Measurements from ENCODE around the gene CGNL1.

The CGNL1 gene

DNA sequence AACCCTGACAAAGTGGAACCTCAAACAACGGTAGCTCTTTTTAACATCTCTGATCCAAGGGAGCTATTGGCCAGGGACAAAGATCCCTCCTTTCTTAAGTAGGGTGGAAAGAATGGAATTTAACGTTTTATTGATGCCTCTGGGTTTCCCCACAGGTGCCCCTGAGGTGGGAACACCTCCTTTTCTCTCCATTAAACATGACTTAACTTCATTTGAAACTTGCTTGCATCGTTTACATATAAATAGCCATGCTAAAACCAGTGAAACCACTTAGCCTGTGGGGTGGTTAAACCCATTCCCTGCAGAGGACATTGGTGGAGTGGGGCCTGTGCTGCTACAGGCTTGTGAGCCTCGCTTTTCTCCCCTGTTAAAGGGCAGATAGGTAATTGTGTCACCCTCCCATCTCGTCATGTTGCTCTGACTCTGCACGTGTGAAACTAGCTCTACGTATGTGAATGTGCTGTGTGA is 9.7 kb downstream of the CGNL1 start:
- no peak for DNase-seq

DNA sequence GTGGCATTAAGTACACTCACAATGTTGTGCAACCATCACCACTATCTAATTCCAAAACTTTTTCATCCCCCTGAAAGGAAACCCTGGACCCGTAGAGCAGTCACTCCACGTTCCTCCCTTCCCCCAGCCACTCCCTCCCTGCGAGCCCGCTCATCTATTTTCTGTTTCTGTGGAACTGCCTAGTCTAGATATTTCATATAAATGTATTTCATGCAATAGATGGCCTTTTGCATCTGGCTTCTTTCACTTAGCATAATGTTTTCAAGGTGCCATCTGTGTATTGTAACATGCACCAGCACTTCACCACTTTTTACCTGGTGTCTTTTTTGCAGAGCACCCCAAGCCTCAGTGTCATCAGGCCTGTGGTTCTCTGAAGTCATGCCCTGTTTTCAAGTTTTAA is 10.7 kb downstream of the CGNL1 start:
- no peak for DNase-seq

DNA sequence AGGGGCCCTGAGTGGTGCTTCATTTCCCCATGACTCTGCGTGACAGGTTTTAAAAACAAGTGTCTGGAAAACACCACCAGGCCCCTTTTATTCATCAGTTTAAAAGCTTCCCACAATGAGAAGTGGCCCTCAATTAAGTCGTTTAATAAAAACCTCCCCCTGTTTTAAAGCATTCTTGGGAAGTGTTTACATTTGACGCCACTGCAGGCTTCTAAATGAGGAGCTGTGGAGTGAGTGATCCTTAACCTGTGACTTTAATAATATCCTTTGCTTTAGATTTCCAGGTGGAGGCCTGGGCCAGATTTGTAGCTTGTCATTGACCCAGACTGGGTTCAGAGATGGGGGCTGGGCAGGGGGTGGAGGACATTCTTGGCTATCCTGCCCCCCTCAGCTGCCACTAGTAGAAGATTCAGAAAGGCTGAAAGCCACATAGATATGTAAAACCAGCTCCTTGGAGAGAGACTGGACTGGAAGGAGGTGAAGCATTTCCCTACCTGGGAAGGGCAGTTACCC is 11.3 kb downstream of the CGNL1 start:
- no peak for DNase-seq

DNA sequence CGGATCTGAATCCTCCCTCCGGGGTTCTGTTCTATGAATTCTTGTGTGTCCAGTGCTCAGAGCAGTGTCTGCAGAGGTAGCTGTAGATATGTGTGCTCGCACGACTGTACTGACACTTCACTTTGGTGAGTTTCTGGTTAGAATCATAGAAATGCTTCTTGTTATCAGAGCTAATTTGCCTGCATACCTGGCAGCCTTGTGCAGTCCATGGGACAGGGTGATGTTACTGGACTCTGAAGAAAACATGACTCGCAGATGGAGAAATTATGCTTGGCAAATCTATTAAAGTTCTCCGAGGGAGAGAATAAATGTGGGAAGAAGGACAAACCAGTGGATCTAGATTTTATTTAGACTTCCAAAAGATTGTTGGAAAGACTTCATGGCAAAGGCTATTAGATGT is 12.2 kb downstream of the CGNL1 start:
- DNase-seq: no peak

DNA sequence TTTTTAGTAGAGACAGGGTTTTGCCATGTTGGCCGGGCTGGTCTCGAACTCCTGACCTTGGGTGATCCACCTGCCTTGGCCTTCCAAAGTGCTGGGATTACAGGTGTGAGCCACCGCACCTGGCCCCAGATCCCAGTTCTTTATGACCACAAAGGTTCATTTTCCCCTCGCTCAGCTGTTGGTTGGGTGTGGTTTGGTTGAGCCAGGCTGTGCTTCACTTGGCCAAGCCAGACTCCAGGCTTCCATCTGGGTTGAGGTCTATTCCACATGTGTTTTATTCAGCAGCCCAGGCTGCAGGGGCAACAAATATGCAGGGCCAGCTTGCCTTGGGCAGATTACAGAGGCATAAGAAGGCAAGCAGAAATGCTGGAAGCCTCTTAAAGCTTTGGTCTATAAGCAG is 13.7 kb downstream of the CGNL1 start:
- no peak for DNase-seq

DNA sequence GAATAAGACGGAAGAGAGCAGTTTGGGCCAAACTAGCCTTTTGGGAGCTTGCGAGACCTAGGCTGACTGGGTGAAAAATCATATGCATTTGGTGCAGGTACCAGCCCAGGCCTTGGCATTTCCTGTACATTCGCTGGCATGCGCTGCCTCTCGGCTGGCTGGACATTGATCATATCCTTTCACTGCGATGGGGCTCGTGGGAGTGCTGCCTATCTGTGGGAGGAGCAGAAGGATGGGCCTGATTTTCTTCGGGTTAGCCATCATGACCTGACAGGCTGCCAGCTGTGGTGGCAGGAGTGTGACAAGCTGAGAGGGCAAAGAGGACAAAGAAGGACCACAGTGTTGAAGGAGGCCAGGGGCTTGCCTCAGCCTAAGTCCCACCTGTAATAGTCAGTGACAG is 14.3 kb downstream of the CGNL1 start:
- DNase-seq: no peak

DNA sequence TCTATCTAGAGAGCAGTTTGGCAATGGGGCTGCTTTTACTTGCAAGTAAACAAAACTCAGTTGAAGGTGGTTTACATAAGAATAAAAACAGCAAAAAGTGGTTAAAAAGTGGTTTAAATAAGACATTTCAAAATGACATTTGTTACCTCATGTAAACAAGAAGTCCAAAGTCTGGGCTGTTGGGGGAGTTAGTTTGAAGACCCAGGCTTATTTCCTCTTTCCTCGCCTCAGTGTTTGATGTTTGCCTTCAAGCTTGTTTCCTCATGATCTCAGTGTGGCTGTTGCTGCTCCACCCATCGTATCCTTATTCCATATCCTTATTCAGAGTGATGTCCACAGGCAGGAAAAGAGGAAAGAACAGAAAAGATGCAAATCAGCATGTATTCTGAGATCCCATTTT is 15.2 kb downstream of the CGNL1 start:
- no peak for DNase-seq

DNA sequence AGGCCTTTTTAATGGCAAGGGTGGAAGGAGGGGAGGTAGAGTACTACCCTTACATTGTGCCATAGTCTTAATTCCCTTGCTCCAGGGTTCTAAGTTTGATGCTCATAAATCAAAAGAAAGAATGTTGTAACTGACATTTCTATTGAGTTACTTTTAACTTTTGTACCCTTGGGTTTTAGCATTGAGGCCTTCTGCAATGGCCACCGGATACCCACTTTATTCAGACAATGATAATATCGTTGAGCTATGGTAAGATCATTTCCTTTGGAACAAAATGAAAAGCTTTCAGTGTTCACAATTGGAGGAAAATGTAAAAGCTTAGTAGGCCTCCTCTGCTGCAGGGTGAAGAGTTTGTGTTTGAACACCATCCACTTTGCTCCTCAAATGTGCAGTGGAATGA is 16.8 kb downstream of the CGNL1 start:
- no peak for DNase-seq

DNA sequence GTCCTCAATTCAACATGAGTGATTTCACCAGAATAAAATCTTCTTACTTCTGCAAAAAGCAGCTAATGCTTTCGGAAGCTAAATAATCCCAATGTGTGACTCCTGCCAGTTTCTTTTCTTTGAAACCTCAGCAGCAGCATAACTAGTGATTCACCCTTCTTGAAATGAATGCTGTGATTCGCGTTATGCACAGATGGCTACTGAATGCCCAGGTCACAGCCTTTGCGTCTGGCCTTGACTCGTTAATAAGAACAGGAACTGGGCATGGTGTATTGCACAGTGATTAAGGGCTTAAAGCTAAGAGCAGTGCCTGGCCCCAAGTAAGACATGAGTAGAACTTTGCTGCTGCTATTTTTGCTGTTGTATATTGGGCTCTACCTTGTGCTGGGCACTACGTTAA is 19.0 kb downstream of the CGNL1 start:
- DNase-seq: no peak

DNA sequence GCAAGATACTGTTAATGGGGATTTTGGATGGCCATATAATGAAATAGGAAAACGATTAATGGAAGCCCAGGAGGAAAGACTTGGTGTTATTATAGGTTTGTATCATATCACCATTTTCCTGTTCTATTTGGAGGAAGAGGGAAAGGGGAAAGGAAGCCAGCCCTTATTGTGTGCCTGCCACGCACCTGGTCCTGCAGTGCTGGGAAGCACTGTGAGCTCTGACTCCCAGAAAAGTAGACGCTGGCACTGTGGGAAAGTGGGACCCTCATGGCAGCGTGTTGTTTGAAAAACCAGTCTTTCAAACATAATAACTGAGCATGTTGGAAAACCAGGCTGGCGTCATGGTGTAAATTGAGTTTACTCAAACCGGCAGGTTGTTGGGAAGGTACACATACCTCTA is 22.0 kb downstream of the CGNL1 start:
- DNase-seq: no peak

DNA sequence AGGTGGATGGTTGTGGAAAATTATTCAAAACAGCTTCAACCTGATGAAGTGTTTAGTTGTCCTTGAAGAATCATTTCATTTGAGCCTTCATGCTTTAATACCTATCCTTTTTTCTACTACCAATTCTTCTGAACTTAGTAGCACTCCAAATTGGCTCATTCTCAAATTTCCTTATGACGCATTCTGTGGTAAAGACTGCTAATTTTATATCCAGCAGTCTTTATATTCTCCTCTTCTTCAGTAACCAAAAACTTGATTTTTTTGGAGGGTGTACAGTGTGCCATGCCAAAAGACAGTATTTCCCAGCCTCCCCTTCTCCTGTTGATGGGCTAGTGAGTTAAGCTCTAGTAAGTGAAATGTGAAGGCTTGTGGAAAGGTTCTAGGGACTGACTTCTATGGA is 25.2 kb downstream of the CGNL1 start:
- no peak for DNase-seq

DNA sequence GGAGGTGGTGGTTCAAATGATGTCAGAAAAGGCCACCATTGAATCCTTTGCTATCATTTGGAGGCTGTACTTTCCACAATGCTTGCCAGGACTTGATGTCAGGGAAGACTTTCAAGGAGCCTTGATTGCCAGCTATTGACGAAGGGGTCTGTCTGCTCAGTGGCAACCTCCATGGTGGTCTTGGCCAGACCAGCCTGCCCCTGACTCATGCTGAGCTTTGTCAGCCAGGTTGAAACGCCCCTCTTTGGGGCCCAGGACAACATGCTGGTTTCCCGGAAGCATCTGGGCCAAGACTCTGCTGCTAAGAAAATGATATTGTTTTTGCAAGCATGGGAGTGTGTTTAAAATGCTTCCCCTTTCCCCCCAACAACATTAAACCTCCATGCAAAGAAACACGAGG is 26.7 kb downstream of the CGNL1 start:
- DNase-seq: no peak

DNA sequence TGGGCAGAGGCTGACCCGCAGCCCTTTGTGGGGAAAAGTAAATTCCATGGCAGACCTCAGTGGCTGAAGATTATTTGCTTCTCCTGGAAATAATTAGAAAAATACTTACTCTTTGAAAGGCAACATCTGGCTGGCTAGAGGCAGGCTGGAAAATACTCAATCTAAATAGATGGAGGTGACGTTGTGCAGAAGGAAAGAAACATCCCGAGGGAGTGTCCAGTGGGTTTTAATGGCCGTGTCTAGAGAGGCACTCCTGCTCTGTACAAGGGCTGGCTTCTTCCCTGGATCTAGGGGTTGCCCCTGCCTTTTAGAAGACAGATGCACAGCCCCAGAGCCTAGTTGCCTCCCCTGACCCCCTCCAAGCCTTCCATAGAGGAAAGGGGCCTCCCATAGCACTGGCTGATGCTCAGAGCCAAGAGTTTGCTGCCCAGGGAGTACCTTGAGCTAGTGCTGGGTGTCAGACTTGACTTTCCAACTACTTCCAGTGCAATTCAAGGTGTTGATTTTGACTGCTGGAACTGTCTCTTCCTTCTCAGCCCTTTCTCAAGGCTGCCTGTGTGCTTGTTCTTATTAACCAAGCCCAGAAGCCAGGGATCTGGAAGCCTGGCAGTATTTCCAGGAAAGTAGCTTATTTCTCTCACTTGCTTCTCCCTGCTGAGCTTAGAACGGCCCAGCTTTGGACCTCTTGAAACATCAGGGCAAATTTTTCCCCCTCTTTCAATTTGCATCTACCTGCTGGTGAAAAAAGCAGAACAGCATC is 27.4 kb downstream of the CGNL1 start:
- DNase-seq: no peak

DNA sequence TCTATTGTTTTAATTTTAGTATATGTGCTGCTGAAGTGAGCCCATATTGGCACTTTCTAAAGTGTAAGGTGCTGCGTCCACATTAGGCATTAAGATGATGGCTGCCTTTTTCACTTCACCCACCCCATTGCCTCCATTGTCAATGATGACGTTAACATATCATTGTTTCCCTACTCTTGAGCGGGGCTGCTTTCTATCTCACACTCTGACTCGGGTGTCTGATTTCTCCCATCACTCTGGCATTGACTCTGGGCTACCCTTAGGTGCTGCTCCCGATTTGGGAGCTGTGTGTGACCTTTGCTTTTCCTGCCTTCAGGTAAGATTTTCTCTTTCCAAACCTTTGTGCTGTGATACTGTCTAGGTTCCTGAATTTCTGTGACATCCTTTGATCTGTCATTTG is 28.8 kb downstream of the CGNL1 start:
- no peak for DNase-seq

DNA sequence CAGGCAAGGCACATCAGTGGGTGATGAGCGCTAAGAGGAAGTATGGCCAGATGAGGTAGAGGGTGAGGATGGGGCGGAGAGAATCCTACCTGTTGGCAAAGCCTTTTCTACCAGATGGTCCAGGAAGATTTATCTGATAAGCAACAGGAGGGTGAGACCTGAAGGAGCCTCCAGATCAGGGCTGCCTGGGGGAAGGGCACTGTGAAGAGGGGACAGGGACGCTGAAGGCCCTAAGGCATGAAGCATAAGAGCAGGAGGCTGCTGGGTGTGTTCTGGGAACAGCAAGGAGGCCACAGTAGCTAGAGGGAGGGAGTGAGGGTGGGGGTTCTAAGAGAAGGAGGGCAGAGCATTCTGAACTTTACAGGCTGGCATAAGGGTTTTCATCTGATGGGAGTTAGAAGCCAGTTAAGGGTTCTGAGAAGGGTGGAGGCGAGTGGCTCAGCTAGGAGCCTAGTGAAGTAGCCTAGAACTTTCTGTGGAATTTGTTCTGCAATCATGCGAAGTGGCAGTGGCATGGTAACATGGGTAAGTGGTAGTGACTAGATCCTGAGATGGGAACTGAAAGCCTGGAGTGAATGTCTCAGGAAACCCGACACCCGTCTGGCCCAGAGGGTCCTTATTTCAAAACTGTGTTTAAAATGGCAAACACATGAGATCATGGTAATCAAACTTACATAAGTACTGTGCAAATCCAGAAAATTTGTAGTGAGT is 29.9 kb downstream of the CGNL1 start:
- no peak for DNase-seq

DNA sequence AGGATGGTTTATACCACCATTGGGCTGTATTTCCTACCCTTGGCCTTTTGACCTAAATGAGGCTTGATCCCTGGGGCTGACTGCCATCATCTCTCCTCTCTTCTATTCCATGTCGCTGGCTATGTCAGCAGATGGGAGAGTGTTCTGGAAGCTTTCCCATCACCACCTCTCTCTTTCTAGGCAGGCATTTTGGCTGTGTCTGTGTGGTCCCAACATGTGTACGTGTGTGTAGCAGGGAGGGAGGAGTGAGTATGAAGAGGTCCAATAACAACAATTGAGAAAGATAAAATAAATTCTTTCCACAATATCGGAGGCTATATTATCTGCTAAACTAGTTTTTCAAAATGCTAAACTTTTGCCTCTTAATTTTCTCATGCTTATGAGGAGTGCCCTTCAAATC is 34.1 kb downstream of the CGNL1 start:
- DNase-seq: no peak

DNA sequence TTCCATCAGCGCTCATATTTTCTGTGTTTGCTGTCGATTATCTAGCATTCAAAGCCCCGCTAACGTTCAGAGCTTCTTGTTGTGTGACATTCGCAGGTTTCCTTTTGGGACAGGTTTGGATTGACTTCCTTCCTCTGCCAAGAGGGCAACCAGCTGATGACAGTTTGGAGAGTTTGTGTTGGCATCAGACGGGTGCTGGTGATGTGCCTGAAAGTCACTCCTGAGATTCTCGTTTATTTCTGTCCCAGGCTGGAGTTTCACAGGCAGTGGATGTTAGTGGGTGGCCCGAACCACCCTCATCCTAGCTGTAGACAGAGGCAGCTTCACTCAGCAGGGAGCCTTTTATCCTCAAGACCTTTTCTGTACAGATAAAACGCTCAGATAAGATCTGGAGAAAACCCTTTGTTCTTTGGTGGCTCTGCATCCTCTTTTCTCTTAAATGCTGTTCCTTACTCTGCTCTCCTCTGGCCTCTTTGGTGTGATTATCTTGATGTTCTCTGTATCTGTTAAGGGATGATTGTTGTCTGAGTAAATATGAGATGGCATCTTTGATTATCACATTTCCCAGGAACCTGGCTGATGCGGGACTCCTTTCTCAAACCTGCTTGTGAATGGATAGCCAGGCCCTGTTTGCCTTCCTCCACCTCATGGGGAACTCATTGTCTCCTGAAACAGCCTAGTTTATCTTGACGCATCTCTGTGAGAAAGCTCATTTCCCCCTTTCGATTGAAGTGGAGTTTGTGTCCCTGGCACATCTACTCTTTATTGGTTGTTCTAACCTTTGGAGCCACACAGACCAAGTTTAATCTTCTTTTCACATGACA is 35.9 kb downstream of the CGNL1 start:
- DNase-seq: no peak

DNA sequence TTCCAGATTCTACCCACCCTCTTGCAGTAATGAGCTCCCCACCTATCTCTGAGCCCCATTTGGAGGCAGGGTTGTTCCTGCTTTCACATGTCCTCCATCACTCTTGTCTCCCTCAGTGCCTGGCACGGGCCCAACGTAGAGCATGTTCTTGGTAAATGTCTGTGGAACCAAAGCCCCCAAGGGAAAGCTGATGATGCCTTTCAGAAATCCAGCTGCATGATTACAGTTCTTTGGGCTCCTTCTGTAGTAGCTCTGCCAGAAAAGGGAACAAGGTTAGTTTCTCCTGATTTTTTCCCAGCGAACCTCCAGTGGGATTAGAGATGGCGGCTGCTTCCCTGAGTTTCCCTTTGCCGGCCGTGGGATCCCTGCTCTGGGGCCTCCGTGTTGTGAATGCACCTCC is 39.3 kb downstream of the CGNL1 start:
- no peak for DNase-seq

DNA sequence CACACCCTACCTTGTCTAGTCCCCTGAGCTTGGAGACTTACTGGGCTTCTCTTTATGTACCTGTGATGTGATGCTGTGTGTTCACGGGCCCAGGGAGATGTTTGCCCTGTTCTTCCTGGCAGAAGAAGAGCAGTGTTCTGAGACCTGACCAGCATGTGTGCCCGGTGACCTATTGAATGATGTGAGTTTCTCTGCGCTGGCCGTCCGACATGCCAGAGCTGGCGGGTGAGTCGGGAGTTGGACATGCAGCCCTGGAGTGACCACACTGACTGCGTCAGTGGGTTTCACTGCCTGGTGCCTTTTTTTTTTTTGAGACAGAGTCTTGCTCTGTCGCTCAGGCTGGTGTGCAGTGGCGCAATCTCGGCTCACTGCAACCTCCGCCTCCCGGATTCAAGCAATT is 42.3 kb downstream of the CGNL1 start:
- DNase-seq: no peak

DNA sequence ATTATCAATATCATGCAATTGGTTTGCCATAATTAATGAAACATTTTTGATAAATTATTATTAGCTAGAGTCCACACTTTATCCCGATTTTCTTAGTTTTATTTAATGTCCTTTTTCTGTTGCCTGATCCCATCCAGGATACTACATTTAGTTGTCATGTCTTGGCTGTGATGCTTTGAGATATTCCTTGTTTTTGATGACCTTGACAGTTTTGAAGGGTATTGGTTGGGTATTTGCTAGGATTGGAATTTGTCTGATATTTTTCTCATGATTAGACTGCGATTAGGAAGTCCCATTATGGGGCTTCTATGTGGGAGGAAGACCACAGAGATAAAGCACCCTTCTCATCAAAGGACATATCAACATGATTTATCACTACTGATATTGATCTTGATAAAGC is 43.0 kb downstream of the CGNL1 start:
- DNase-seq: no peak

DNA sequence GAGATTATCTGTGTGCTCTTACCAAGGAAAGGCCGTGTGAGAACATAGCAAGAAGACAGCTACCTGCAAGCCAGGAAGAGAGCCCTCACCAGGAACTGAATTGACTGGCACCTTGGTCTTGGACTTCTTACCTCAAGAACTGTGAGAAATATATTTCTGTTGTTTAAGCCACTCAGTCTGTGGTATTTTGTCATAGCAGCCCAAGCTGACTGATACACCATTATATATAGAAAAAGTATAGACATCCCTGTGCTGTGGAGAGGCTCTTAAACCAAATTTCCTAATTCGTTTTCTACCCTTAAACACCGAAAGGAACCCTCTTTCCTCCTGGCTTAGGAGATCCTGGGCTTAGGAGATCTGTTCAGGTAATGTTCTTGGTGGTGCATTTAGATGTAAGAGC is 44.8 kb downstream of the CGNL1 start:
- DNase-seq: no peak

DNA sequence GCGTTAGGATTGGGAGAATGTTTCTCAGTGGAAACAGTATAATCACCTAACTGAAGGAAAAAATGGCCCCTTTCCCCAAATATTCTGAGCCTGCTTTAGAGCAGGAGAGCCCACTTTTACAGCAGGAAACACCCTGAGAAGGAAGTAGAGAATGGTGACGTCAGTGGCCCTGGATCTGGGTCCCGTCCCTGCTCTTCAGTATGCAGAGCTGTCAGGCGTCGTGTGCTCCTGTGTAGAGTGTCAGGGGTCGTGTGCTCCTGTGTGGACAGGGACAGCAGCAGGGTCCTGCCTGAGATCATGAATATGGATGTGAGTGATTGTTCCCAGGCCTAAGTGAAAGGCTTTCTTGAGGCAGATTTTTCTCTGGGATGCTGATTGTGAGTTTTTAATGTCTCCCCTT is 45.2 kb downstream of the CGNL1 start:
- no peak for DNase-seq

DNA sequence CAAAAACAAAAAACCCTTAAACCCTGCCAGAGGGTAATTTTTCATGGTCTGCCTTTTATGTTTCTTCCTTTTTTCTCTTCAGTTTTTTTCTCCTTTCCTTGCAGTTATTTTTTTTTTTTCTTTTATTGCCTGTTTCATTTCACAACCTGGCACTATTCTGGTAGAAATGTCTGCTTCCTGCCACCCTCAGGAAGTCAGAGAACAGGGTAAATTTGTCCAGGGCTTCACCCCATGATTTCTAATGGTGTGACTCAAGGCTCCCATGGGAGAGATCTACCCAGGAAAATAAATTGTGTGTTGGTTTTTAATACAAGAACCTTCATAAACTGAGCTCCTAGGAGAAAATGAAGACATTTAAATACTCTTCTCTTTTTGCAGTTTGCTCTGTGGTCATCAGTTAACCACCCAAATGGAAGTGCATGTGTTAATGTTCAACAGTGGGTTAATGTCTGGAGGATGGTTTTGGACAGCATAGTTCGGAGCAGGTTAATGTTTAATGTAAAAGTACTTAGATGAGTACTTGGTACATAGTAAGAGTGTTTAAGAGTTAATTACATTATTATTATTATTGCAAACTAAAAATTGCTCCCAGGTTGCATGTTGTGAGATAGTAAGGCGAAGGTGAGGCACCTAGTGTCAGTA is 45.9 kb downstream of the CGNL1 start:
- no peak for DNase-seq

Data from CD4-positive, alpha-beta T cell treated with Interferon alpha-2 for 1 hour (primary cell).